ENCODE data around the gene SLC1A6.
"Not testable (repeated sequence)": the region's sequence is repeated elsewhere in the genome, so short reads cannot be mapped to it uniquely, and the experiment has no call there.

SLC1A6 gene

DNA sequence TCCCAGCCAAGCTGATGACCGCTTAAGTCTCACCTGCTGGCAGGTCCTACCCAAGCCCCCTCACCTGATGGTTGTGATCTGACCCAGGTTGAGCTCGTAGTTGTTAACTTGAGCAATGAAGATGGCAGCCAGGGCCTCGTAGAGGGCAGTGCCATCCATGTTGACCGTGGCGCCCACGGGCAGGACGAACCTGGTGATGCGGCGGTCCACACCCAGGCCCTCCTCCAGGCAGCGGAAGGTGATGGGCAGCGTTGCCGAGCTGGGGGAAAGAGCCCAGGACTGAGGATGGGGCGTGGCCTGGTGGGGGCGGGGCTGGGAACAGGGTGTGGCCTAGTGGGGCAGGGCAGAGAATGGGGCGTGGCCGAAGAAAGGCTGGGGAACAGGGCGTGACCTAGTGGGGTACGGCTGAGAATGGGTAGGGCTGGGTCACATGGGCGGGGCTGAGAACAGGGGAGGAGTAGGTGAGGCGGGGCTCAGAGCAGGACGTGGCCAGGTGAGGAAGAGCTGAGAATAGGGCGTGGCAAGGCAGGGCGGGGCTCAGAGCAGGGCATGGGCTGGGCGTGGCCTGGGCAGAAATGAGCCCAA is 25.5 kb downstream of the SLC1A6 start:
- no peak for DNase-seq

DNA sequence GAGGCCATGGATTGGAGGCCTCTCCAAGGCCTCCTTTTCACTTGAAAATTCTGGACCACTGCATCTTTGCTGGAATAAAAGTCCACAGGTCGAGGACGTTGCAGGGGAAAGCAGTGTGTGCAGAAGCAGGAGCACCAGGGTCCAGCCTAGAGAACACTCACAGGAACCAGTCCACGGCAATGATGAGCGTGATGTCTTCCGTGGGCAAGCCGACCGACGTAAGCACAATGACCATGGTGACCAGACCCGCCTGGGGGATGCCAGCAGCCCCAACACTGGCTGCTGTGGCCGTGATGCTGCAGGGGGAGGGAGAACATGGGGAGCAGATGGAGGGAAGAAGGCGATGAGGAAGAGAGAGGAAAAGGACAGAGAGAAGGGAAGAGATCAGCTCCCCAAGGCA is 26.9 kb downstream of the SLC1A6 start:
- DNase-seq, result no peak

DNA sequence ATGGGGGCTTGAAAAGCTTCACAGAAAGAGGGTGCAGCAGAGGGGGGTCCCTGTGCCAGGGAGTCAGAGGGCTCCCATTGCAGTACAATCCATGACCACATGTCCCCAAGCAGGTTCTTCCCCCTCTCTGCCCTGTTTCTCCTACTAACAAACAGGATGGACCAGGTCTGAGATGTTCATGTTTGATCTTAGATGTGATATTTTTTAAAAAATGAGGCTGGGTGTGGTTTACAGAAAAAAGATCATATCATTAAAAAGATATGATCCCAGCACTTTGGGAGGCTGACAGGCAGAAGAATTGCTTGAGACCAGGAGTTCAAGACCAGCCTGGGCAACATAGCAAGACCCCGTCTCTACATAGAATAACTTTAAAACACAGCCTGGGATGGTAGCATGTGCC is 29.2 kb downstream of the SLC1A6 start:
- no peak for DNase-seq

DNA sequence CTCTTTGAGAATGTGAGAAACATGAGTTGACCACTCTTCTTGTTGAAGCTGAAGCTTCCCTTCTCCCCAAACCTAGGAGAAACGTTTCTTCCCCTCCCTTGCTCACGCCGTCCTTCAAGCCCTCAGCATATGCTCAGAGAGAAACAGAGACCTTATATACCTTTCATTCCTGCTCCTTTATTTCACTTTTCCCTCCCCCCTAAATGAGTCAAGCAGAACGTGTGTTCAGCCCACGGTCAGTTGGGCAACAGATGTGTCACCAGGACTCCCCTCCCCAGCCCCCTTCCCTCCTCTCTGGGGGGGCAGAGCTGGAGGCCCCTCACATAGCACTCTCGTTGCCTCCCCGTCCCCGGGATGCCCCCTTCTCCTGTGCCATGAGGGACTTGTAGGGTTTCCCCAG is 29.8 kb downstream of the SLC1A6 start:
- no peak for DNase-seq

DNA sequence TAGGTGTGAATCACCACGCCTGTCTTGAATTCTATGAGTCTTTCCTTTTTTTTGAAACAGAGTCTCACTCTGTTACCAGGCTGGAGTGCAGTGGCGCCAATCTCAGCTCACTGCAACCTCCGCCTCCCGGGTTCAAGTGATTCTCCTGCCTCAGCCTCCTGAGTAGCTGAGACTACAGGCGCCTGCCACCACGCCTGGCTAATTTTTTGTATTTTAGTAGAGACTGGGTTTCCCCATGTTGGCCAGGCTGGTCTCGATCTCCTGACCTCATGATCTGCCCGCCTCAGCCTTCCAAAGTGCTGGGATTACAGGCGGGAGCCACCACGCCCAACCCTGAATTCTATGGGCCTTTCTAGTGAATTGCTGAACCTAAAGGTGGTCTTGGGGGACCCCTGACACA is 30.3 kb downstream of the SLC1A6 start:
- DNase-seq, result not testable (repeated sequence)

DNA sequence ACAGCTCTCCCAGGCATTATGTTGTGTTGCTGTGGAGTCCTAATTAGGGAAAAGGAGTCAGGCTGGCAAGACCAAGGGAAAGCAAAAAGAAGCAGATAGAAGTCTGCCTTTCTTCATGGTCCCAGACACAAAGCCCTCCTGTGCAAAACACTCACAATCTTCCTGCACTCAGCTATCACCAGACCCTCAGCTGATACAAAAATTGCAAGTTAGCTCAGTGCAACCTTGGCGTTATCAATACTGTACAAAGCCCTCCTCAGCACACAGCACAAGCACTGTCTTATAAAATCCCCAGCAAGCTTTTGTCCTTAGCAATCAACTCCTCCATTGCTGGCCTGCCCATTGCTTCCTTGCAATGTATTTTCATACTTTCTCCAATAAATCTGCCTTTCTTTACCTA is 35.2 kb downstream of the SLC1A6 start:
- no peak for DNase-seq

DNA sequence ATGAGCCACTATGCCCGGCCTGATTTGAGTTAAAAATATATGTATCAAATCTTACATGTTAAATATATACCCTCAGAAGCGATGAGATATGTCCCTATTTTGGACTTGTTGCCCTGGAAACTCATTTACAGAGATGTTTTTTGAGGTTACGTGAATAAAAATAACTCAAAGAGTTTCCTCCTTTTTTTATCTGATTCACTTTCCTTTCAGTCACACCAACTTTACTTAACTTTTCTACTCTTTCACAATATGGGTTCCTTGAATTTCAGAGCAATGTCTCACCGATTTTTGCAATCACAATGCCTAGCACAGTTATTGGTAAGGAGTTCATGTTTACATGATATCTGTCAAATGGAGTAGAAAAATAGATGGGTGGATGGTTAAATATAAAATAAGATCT is 36.1 kb downstream of the SLC1A6 start:
- DNase-seq, result no peak

DNA sequence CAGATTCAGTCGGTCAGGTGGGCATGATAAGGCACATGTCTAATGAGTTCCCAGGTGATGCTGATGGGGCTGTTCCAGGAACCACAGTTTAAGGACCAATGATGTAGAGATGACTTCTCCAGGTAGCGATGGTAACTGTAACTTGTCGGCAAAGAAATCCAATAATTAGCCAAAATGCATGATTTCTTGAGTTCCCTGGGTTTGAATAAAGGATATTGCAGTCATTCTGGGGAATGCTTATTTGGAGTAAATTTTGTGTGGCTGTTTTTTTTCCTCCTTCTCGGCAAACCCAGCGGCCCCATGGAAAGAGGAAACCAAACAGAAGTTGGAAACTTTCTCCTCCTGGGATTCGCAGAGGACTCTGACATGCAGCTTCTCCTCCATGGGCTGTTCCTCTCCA is 38.5 kb downstream of the SLC1A6 start, which contains the start of gene OR7C2:
OR7C2 (plus strand) TSS at position 301 of the 400 bp plus-strand sequence; CDS start at position 301, 0 bp downstream.
- DNase-seq, result no peak

DNA sequence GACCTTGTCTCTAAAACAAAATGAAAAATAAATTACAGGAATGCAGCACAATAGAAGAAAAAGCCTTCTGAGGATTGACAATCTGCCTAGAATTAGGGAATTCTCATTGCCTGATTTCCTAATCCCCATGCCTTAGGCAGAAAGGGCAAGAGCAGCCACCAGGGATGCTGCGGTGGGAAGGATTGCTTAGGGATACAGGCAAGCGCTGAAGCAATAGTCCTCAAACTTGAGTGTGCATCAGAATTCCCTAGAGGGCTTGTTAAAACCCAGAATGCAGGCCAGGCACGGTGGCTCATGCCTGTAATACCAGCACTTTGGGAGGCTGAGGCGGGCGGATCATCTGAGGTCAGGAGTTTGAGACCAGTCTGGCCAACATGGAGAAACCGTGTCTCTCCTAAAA is 39.4 kb downstream of the SLC1A6 start:
- DNase-seq, result no peak

DNA sequence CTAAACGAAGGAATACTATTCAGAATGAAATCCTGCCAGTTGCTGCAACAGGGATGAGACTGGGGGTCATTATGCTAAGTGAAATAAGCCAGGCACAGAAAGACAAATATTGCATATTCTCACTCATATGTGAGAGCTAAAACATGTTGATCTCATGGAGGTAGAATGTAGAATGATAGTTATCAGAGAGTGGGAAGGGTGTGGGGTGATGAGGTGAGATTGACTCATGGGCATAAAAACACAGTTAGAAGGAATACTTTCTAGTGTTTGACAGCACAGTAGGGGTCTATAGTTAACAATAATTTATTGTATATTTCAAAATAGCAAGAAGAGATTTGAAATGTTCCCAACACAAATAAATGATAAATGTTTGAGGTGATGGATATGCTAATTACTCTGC is 46.2 kb downstream of the SLC1A6 start:
- no peak for DNase-seq

DNA sequence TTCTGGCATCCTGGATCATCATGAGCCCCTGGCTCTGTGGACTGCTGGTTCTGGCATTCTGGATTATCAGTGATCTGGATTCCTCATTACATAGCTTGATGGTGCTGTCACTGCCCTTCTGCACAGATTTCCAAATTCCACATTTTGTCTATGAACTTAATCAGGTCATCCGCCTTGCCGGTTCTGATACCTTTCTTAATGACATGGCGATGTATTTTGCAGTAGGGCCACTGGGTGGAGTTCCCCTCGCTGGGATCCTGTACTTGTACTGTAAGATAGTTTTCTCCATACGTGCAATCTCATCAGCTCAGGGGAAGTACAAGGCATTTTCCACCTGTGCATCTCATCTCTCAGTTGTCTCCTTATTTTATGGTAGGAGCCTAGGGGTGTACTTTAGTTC is 62.8 kb downstream of the SLC1A6 start:
- no peak for DNase-seq

DNA sequence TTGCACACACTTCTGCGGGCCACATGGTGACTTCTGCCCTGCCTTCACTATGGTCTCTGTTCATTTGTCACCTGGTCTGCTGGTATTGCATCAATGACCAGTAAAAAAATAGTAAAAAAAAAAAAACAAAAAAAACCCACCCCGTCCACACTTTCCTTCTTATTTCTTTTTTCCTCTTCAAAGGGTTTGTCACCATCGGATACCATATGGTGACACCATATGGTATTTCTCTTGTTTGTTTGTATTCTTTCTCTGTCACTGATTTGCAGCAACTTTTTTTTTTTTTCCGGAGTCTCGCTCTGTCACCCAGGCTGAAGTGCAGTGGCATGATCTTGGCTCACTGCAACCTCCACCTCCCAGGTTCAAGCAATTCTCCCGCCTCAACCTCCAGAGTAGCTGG is 64.5 kb downstream of the SLC1A6 start:
- DNase-seq, result no peak

DNA sequence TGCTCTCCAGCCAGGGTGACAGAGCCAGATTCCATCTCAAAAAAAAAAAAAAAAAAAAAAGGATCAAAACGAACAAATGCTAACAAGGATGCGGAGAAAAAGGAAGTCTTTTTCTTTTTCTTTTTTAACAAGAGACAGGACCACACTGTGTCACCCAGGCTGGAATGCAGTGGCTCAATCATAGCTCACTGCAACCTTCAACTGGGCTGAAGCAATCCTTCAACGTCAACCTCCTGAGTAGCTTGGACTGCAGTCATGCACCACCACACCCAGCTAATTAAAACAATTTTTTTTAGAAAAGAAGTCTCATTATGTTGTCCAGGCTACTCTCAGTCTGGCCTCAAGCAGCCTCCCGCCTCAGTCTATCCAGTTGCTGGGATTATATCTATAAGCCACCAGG is 73.0 kb downstream of the SLC1A6 start:
- DNase-seq, result no peak

DNA sequence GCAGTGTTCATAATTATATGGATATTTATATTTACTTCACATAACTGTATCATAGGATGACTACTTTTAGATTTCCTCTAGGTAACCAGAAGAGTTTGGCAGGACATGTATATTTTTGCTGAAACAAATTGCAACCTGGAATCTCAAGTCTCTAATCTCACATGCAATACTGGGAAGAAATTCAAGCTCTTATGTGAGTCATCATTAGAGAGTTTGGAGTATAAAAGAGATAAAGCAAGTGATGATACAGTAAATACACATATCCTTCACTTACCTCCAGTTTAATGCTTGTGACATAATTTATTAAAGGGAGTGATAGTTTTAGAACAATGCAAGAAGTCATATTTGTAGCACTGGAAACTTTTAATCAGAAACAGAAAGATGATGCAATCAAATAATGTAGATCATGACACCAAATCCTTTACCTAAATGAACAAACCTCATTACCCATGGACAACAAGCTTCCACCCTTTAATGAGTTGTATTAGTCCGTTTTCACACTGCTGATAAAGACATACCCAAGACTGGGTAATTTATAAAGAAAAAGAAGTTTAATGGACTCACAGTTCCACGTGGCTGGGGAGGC is 77.9 kb downstream of the SLC1A6 start:
- no peak for DNase-seq

Data from activated naive CD4-positive, alpha-beta T cell (primary cell).